Jurkat, Clone E6-1 (cell line): ENCODE data around the gene CELF4.

Experiments used
- DNase-seq: peaks from one replicate; pipeline ENCODE4 v3.0.0-alpha.2; 2011; ENCODE audit warnings: low read depth, low spot score
- H3K4me3 ChIP-seq: 2 replicates; pipeline ENCODE4 v1.5.1; 2011; ENCODE audit warnings: mild to moderate bottlenecking, low read length, control low read depth, moderate library complexity

CELF4 gene

GRCh38 chr18:37551846-37552245, 13.8 kb downstream of the CELF4 start:
- no peak for DNase-seq
- no peak overlapping the region for H3K4me3 ChIP-seq

DNA sequence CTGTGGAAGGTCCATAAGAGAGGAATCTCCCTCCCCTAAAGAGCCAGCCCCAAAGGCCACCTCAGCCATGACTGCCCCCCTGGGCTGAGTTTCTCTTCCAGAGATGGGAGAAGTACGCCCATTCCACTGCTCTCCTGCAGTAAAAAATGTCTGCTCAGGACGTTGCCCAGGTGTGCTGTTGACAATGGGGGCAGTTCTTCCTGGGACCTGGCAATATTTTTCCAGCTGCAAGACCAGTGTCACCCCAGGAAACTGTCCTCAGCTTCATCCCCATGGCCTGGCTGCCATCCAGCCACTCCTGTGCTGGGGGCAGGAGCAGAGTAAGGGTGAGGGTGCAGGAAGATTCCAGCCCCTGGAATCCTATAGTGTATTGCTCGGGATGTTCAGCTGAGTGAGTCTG, 14.3 kb downstream of the CELF4 start:
- H3K4me3 ChIP-seq: no peak overlapping the region
- no peak for DNase-seq

GRCh38 chr18:37550118-37550875, 15.3 kb downstream of the CELF4 start:
- no peak overlapping the region for H3K4me3 ChIP-seq
- DNase-seq: no peak

- no peak overlapping the region for H3K4me3 ChIP-seq
- DNase-seq: no peak
Measured at GRCh38 chr18:37548679-37549289, 16.8 kb downstream of the CELF4 start.

GRCh38 chr18:37547196-37547827, 18.3 kb downstream of the CELF4 start:
- H3K4me3 ChIP-seq: no peak overlapping the region
- no peak for DNase-seq

DNA sequence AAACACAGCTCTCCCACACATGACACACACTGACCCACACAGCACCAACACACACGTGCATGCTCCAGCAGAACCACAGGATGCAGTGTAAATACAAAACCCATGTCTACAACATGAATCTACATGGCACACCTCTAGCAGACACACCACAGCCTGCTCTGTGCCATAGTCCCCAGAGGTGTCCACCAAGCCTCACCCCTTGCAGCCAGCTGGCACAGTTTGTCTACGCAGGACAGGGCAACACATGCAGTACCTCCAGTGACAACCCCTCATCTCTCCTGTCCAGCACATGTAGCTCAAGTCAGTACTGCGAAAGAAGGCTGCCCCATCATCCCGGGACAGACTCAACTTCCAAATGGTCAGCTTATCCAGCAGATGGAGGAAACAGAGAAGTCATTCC, 18.9 kb downstream of the CELF4 start:
- DNase-seq: no peak
- H3K4me3 ChIP-seq: no peak overlapping the region

DNA sequence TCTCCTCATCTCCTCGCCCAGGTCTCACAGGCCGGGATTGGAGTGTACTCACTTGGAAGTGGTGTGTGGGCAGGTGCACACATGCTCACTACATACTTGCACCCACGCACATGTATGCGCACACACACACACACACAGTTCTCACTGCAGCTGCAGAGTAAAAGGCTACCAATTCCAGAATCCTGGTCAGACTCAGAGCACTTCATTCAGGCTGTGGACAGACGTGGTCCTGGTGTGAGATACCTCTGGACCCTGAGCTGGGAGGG, 19.4 kb downstream of the CELF4 start:
- DNase-seq: no peak
- H3K4me3 ChIP-seq: no peak overlapping the region

DNA sequence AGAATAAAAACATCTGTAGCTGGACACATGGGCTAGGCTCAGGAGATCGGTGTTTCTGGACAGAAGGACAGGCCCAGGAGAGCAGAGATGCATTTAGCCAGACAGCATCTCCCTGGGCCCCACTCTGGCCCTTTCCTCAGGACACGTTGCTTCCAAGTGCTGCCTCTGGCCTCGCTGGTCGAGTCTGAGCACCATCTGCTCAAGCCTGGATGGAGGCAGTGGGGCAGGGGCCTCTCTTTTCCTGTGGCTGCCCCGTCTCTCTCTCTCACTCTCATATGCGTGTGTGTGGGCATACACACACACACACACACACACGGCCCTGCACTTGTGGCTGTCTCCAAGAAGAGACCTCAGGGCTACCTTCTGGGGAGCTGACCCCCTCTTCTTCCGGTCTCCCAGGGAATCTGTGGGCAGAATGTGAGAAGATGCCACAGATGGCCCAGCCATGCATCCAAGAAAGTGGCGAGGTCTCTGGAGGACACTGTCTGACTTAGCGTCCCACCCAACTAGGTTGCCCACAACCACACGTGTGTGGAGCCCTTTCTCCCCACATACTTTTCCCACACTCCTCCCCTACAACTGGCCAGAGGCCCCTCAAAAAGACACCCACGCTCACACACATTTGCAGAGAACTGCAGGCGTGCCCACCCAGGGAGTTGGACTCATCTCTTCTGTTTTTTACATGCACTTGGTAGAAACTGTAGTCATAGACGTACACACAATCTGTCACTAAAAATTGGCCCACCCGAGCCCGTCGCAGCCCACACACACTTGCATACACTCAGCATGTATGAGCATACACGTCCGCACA, 19.9 kb downstream of the CELF4 start:
- DNase-seq: no peak
- H3K4me3 ChIP-seq: no peak overlapping the region

- no peak for DNase-seq
- H3K4me3 ChIP-seq: no peak overlapping the region
Measured at GRCh38 chr18:37544713-37545112, 20.9 kb downstream of the CELF4 start.

- no peak overlapping the region for H3K4me3 ChIP-seq
- no peak for DNase-seq
Measured at GRCh38 chr18:37544217-37544616, 21.4 kb downstream of the CELF4 start.

DNA sequence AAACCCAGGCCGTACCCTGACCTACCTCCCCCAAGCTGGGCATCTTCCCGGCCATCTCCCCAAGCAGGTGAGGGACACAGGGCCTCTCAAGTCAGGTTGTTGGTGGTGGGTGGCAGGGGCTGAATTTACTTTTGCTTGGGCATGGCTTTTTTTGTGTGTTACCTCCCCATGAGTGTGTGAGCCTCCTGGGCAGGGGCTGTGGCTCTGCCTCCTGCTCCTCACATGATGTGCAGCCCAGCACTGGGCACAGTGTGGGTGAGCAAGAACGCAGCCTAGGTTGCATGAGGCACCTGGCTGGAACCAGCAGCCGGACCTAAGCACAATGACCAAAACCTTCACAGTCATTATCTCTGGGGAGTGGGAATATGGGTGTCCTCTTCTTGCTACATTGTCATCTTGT, 22.3 kb downstream of the CELF4 start:
- H3K4me3 ChIP-seq: no peak overlapping the region
- no peak for DNase-seq

DNA sequence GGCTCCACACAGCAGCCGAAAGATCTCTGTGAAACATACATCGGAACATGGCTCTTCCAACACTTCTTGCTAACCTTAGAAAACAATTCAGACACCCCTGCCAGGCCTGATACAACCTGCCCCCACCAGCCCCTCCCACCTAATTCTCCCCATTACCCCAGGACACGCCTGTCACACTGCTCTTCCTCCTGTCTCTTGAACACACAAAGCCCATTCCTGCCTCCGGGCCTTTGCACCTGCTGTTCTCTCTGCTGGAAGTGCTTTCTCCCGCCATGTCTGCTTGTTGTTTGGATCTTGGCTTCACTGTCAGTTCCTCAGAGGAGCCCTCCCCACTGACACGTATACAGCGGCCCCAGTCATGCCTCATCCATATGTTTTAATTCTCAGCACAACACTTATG, 24.1 kb downstream of the CELF4 start:
- H3K4me3 ChIP-seq: no peak overlapping the region

DNA sequence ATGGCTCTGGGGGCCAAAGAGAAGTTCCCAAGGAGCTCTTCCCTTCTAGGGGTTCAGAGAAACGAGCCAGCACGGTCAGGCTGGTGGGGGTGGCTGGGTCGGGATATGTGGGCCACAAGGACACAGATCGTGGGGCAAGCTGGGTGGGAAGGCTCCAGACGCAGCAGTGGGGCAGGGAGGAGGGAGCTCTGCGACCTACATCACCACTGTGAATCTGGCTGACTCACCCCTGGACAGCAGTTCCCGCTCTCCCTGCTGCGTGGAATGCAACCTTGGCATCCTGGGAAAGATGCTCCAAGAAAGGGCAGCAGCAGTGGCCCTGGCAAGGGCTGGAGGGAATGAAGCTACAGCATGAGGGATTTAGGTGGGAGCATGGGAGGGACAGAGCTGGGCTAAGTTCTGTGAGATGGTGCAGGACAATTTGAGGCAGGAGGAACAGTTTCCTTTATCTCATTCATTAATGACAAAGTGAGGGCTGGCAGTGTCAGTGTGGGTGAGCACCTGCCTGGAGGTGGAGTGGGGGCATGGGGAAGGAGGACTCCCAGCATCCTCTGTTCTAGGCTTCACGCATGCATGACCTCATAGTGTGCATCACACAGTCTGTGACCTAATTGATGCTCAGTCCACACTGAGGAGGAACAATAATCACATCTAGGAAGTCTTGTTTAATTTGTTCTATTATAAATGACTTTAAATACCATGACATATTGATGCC, 25.0 kb downstream of the CELF4 start:
- no peak overlapping the region for H3K4me3 ChIP-seq
- no peak for DNase-seq

More for the DNA sequence above, 24.1 kb downstream of the CELF4 start:
- no peak for DNase-seq

DNA sequence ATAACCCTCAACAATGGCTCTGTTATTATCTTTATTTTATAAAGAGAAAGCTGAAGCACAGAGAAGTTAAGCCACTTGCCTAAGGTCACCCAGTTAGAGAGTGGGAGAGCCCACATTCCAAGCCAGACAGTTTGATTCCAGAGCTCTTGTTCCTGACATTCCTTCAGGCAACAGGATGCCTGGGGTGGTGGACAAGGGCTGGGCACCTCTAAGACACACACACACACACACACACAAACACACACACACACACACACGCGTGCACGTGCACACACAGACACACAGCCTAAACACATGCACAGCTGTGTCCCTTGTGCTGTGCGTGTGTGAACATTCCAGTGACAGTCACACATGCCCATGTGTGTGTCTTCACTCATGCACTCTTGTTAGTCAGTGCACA, 26.4 kb downstream of the CELF4 start:
- no peak overlapping the region for H3K4me3 ChIP-seq
- no peak for DNase-seq

GRCh38 chr18:37538526-37539205, 26.9 kb downstream of the CELF4 start:
- DNase-seq: no peak
- H3K4me3 ChIP-seq: no peak overlapping the region

DNA sequence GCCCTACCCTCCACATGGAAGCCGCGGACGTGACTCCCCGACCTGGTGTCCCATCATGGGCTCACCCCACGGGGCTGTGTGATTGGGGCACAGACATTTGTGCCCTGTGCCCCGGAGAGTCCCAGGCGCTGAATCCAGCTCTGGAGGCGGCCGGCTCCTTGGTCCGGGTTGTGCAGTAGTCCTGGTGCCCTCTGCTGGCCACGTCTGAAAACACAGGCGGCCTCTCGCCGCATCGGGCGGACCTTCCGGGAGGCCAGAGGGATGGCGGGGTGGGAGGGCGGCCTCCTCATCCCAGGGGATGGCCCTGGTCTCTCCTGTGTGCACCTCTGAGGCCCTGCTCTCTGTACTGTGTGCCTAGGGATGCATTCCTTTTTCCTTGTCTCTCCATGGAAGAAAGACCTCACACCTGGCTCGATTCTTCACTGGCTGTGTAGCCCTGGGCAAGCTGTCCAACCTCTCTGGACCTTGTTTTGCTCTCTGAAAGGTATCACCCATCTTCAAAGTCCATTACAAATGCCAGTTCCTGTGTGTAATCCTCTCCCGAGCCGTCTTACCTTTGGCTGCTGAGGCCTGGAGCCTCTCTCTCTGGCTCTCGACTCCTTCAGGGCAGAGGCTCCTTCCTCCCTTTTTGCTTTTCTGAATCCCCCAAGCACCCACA, 27.6 kb downstream of the CELF4 start:
- no peak overlapping the region for H3K4me3 ChIP-seq
- DNase-seq: no peak

- H3K4me3 ChIP-seq: no peak overlapping the region
- no peak for DNase-seq
Measured at GRCh38 chr18:37536656-37537055, 28.9 kb downstream of the CELF4 start.

- H3K4me3 ChIP-seq: no peak overlapping the region
- no peak for DNase-seq
Measured at GRCh38 chr18:37535968-37536367, 29.6 kb downstream of the CELF4 start.
